ENCODE data around the gene AGBL1.

GRCh38 chr15:86413191-86413590, 333.5 kb downstream of the AGBL1 start:
- no peak for TF ChIP-seq REST (IDR thresholded peaks at IDR 0.05)
- TF ChIP-seq JUND (IDR thresholded peaks at IDR 0.05), result no peak
- TF ChIP-seq CTCF (IDR thresholded peaks at IDR 0.05; ENCODE audit: low read depth, low read length, missing input control), result no peak
- TF ChIP-seq MAX (IDR thresholded peaks at IDR 0.05), result no peak
